Skin epidermis (tissue), 12 donors: ENCODE results near the gene SPI1.
A peak's percentile ranks its signal among the peaks of the same experiment; 100 is the strongest.

Experiments used
- H3K27ac ChIP-seq, 21 experiments: fragments of 200-600 bp; sonication (generic) in 11 of 21; one replicate each; pipeline ENCODE4 v1.5.0; 2020; ENCODE audit warnings: mild to moderate bottlenecking in 3 of 21, inconsistent platforms in 2 of 21, moderate library complexity in 2 of 21
- H3K4me3 ChIP-seq, 7 experiments: fragments of 200-600 bp; sonication (generic) in 2 of 7; one replicate each; pipeline ENCODE4 v1.5.0; 2020; ENCODE audit warnings: inconsistent platforms in 2 of 7, mild to moderate bottlenecking in 2 of 7, moderate library complexity in 1 of 7

The SPI1 gene

DNA sequence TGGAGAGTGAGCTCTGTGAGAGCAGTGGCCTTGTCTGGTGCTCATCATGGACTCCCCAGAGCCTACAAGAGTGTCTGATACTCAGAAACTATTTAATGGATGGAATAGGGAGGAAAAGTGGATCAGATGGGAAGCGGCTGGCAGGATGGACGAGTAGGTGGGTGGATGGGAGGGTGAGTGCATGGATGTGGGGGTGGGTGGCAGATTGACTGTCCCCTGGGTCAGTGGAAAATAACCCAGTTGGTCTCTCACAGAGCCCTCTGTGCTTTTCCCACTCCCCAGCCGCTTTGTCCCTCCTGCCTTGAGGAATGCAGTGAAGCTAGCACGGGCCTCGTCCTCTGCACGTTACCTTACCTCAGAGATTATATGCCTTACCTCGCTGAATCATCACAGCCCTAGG, 5.9 kb downstream of the SPI1 start:
- H3K27ac ChIP-seq, result no peak overlapping the region

DNA sequence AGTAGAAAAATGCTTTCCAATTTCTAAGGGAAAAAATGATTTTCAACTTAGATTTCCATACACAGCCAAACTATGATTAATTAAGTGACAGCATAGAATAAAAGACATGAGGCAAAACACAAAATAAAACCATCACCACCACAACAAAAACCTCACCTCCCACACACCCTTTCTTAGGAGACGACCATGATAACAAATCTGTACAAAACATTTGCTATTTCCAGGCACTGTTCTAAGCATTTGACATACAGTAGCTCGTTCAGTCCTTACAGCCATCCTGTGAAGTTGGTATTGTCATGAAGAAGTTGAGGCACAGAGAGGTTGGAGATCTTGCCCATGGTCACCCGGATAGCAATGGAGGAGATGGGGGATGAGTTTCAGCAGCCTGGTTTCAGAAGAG, 8.7 kb downstream of the SPI1 start:
- Histone ChIP-seq H3K4me3 (no peak overlapping the region), H3K27ac (peak overlapping the region in 2 of 21 experiments; percentile 3 to 26)

More for the DNA sequence above, 5.9 kb downstream of the SPI1 start:
- no peak overlapping the region for H3K4me3 ChIP-seq

DNA sequence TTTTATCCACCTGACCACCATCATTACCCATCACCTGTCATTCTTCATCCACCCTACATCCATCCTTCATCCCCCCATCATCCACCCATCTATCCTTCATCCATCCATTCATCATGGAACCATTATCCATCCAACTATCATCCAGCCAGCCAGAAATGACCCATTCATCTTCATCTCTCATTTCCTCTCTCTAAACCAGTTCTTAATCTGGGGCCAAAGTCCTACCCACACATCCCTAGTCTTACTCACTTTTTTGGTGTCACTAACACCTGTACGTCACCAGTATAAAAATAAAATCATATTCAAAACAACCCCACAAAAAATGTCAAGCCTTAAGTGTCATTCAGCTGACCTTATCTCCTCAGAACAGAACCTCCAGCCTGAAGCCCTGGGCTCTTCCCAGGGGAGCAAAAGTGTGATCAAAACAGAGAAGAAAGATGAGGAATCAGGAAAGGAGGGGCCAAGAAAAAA, 12.3 kb downstream of the SPI1 start:
- Histone ChIP-seq H3K4me3 (no peak overlapping the region), H3K27ac (no peak overlapping the region)

DNA sequence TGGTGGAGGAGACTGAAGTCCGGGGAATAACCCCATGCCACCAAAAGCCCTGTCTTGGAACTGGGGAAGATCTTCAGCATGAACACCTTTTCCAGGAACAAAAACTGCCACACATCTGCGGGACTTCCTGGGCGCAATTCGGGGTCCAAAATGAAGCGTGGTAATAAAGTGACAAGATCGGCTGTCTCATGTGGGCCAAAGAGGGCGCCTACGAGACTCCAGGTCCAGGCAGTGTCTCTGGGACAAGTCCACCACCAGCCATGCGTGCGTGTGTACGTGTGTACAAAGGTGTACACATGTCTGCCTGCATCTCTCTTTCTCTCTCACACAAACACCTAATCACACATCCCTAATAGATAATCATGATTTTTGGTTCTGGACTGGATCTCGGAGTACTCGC, 16.9 kb downstream of the SPI1 start:
- no peak overlapping the region for H3K27ac ChIP-seq
- H3K4me3 ChIP-seq, result no peak overlapping the region

DNA sequence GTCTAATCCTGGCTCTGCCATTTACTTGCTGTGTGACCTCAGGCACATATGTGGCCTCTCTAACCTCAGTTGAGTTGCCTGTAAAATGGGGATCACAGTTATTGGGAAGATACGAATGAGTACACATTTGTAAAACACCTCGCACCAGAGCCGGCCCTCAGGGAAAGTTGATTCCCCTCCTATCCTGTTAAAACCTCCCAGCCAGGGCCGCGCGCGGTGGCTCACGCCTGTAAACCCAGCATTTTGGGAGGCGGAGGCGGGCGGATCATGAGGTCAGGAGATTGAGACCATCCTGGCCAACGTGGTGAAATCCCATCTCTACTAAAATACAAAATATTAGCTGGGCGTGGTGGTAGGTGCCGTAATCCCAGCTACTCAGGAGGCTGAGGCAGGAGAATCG, 18.0 kb downstream of the SPI1 start:
- Histone ChIP-seq H3K27ac (no peak overlapping the region), H3K4me3 (no peak overlapping the region)

DNA sequence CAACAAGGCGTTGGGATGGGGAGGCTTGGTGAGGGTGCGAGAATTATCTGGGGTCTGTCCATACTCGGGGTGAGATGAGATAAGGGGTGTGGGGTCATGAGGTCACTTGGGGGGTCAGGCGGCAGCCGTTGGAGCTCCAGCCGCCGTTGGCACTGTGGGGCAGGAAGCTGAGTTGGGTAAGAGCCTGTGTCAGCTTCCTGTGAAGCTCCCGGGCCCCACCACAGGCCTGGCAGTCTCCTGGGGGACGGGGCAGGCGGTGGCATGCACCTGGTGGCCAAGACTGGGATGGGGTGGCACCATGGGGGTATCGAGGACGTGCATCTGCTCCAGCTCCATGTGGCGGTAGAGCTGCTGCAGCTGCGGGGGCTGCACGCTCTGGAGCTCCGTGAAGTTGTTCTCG, 18.8 kb downstream of the SPI1 start:
- H3K27ac ChIP-seq, result peak overlapping the region in 1 of 21 experiments; percentile 7
- no peak overlapping the region for H3K4me3 ChIP-seq

DNA sequence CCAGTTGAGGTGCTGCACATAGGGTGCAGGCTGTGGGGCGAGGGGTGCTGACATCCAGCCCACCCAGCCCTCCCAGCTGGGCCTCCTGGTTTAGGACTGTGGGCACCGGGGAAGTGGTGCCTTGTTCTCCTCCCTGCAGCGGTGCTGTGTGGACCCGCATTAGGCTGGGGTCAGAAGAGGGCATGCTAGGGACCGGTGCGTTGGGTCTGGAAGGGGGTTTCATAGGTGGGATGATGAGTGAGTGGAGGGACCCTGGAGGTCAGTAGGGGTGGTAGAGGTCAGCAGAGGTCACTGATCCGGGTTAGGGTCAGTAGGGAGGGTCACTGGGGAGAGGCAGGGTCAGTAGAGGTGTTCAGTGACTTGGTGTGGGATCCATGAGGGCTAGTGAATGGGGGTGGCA, 19.2 kb downstream of the SPI1 start:
- H3K4me3 ChIP-seq, result no peak overlapping the region
- H3K27ac ChIP-seq, result peak overlapping the region in 1 of 21 experiments; percentile 7

DNA sequence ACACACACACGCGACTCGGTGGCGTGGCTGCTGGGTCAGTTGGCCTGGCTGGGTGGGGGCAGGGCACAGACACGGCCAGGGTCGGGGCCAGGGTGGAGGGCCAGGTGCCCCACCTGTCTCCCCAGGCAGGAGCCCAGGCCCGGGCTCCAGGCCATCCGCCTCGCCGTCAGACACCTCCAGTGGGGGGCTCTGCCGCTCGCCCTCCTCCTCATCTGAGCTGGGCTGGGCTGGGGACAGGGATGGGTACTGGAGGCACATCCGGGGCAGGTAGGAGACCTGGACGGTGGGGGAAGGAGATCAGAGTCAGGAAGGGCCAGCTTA, 19.7 kb downstream of the SPI1 start:
- Histone ChIP-seq H3K27ac (no peak overlapping the region), H3K4me3 (no peak overlapping the region)

DNA sequence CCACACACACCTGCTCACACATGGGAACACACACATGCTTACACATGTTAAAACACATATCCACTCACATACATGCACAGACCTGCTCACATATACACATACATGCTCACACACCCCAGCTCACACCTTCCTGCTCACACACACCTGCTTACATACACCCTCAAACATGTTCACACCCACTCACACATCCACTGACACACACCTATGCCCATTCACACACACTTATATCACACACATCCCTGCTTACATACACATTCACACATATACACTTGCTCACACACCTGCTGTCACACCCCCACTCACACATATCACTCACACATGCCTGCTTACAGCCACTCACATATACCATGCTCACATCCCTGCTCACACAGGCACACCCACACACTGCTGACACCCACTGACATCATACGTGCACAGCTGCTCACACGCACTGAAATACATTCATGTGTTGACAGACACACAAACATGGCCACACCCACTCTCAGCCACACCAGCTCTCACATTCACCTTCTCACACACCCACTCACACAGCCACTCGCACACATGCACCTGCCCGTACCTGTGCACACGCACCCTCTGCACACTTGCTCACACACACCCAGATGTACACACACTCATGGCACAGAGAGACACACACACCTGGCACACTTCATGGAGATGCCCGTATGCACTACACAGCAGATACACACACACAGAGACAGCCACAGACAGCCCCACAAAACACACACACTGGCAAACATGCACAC, 20.2 kb downstream of the SPI1 start:
- Histone ChIP-seq H3K27ac (no peak overlapping the region), H3K4me3 (no peak overlapping the region)

DNA sequence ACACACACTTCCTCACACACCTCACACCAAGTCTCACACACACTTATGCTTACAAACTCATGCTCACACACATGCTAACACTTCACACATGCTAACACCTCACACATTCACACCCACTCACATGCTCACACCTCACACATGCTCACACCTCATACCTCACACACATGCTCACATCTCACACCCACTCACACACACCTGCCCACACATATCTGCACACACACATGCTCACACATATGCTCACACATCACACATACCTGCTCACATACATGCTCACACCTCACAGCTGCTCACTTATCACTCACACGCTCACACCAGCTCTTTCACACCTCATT, 21.4 kb downstream of the SPI1 start:
- no peak overlapping the region for H3K4me3 ChIP-seq
- no peak overlapping the region for H3K27ac ChIP-seq

DNA sequence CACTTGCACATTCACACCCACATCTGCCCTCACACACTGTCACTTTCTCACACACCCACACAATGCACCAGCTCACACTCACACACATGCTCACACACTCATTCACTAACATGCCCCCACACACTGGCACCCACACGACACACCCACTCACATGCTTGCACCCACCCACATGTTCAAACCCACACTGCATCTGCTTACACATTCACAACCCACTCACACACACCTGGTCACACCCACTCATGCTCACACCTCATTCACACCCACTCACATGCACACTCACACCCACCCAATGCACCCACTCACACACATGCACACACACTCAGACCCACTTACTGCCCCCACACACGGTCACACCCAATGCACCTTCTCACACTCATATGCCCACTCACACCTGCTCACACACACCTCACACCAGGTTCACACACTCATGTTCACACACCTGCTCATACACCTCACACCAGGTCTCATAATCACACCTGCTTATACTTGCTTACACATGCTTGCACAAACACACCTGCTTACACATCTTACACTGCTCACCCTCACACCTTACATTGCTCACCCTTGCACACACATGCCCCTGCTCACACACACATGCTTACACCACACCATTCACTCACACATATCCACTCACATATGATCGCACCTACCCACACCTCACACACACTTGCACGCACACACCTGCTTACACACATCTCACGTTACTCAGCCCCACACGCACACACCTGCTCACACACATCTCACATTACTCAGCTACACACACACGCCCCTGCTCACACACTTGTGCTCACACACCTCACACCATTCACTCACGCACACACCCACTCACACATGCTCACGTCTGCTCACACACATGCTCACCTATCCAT, 22.0 kb downstream of the SPI1 start:
- H3K4me3 ChIP-seq, result no peak overlapping the region

DNA sequence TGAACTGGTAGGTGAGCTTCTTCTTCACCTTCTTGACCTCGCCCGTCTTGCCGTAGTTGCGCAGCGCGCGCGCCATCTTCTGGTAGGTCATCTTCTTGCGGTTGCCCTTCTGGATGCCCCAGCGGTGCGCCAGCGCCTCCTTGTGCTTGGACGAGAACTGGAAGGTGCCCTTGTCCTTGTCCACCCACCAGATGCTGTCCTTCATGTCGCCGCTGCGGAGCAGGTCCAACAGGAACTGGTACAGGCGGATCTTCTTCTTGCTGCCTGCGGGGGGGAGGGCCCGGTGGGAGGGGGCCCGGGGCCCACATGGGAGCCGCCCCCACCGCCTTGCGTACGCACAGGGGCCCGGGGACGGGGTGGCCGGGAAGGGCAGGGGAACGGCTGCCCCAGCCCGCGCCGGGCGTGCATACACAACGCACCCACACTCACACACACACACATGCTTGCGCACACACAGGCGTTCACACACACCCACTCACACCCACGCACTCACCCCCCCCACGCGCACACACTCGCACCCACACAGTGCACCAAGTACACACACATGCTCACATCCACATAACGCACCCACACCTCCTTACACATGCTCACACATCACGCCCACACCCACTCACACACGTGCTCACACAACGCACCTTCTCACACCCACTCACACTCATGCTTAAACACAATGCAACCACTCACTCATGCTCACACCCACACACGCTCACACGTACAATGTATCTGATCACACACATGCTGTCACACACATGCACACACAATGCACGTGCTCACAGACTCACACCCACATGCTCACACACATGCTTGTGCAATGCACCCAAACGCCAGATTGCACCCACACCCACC, 22.8 kb downstream of the SPI1 start:
- Histone ChIP-seq H3K27ac (peak overlapping the region in 16 of 21 experiments; percentile 37 to 85 (median 74)), H3K4me3 (peak overlapping the region; percentile 23 to 48 (median 40))

More for the DNA sequence above, 22.0 kb downstream of the SPI1 start:
- no peak overlapping the region for H3K27ac ChIP-seq

DNA sequence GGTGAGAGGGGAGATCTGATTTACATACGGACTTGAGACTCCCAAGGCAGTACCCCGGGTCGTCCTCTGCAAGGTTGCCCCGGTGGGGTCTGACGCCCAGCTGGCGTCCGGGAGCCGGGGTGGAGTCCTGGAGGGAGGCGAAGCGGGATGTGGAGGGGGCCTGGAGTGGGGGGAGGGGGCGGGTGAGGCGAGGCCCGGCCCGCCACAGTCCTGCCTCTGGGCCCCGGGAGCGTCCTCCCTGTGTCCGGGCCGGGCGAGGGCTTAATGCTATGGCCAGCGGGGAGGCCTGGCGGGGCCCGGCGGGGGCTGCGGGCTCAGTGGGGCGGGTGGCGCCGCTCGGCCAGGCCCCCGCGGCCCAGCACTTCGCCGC, 23.4 kb downstream of the SPI1 start:
- H3K27ac ChIP-seq, result peak overlapping the region in 16 of 21 experiments; percentile 37 to 85 (median 74)
- peak overlapping the region; percentile 23 to 48 (median 40) for H3K4me3 ChIP-seq

DNA sequence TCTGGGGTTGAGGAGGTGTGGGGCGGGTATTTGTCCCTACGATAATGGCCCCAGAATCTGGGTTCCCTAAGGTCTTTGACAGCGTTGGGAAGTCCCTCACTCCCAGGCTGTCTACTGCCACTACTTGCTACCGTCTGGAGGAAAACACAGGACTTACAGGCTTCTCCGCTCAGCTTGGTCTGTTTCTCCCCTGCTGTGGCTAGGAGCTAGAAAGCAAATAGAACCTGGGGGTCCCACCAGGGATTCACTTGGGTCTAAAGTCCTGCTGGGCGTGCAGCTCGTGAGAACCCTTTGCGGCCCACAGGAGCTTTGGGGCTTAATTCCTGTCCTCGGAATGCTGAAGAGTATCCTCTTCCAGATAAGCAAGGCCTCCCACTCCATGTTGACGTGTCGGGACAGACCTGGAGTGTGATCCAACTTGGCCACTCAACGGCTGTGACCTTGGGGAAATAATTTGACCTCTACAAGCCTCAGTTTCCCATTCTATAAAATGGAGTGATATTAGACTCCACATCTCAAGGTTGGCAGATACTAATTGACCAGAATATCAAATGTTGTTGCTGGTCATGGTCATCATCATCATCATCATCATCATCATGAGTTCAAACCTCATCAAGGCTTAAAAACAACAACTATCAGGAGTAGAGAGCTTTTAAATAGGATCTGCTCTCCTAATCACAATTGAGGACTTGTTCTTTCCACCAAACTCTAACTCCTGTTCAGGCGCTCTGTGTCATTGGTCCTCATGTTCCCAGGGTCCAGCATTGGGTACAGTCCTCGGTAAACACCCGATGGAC, 24.2 kb downstream of the SPI1 start:
- Histone ChIP-seq H3K4me3 (peak overlapping the region in 2 of 7 experiments; percentile 40 to 48), H3K27ac (peak overlapping the region in 1 of 21 experiments; percentile 84)

DNA sequence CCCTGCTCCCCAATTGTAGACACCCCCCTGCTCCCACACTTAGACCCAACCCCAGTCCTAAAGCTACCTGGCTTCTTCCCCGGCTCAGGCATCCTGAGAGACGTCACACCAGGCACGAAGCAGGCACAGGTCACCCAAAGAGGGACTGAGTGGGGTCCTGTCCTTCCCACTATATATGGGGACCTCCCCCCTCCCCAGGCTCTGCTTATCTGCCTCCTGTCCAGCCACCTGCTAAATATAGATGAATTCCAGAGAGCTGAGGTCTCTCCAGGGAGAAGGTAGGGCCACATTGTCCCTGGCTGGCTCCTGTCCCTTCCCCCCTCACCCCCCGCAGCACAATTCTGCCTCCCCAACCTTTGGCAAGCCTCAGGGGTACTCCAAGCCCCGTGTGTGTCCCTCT, 25.8 kb downstream of the SPI1 start, which contains the start of gene MYBPC3:
Gene MYBPC3 (minus strand): TSS at position 147 of the 400 bp plus-strand sequence. CDS start 55 bp downstream, at position 92.
- H3K27ac ChIP-seq, result no peak within 1 kb of the TSS
- H3K4me3 ChIP-seq, result no peak within 1 kb of the TSS

DNA sequence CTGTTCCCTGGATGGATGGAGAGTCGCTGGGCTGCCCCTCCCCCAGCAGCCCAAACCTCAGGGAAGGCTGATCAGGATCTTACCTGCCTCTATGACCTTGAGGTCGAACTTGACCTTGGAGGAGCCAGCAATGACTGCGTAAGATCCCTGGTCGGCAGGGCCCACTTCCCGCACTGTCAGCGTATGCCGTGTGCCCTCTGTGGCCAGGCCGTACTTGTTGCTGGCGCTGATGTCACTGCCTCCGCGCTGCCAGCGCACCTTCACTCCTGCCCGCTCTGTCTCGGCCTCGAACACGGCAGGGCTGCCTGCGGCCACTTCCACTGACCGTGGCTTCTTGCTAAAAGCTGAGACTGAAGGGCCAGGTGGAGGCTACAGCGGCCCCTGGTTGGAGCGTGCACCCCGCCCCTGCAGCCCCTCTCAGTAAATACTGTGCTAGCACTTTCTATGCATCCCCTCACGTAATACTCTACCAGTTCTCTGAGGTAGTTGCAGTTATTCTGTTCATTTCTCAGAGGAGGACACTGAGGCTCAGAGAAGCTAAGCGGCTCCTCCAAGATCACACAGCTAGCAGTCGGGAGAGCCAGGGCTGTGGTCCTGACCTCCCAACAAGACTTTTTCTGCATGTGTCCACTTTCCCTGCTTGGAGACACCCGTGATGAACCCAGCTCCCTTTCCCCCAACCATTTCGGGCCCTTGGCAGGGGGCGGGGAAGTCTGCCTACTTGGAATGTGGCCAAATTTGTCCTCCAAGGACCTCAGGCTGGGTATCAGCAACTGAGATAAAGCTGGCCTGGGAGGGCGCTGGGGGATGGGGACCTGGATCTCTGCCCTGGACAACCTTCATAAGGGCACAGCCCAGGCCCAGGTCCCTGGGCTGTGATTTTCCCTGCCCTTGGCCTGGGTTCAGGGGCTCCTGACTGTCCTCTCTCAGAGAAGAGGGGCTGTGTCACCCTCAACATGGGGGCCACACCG, 26.9 kb downstream of the SPI1 start:
- H3K4me3 ChIP-seq, result no peak overlapping the region
- H3K27ac ChIP-seq, result no peak overlapping the region

DNA sequence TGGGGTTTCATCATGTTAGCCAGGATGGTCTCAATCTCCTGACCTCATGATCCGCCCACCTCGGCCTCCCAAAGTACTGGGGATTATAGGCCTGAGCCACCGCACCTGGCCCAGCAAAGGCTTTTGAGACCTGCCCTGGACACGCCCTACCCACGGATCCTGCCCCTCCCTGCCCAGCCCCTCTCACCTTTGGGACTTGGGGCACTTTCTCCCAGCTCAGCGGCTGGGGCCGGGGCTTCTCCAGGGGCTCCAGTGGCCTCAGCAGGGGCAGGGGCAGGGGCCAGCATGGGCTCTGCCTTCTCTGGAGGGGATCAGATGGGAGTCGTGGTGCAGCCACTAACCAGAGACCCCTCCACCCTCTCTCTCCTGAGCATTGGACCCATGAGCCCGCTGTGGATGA, 28.0 kb downstream of the SPI1 start:
- no peak overlapping the region for H3K4me3 ChIP-seq
- no peak overlapping the region for H3K27ac ChIP-seq

DNA sequence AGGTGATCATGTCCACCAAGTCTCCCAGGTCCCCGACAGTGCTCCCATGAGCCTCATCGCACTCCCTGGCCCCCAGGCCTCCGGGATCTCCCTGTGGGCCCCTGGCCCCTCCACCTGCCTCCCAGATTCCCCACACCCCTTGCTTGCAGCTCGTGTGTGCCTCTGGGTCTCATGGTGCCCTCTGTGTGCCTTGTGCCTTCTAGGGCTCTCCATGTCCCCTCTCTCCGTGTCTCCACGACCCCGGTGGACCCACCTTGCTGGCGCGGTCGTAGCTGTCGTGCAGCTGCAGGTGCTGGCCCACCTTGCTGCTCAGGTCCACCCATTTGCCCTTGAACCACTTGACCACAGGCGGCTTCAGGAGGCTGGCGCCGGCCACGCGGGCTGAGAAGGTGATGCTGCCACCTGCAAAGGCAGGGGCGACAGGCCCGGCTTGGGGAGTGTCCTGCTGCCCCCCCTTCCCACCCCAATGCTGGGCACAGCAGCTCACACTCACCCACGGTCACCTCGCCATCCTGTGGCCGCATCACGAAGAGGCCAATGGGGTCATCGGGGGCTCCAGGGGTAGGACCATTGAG, 28.7 kb downstream of the SPI1 start:
- Histone ChIP-seq H3K4me3 (no peak overlapping the region), H3K27ac (no peak overlapping the region)
